HepG2 (cell line): Measurements from ENCODE around the gene STOML2. TPM values are rescaled to one million over a fixed set of nuclear protein-coding genes. Genes with fewer than 3 reads are reported as not detected.

Experiments used
- CSRNP1 ChIP-seq: sonication (generic); formaldehyde crosslinking; IDR thresholded peaks from 2 replicates; pipeline ENCODE4 v1.8.1; 2023; ENCODE audit warnings: mild to moderate bottlenecking, missing genetic modification reagents
- DMAP1 ChIP-seq: IDR thresholded peaks from 2 replicates; pipeline ENCODE4 v1.6.1; 2016
- EP300 ChIP-seq, 3 experiments: sonication (generic) in 1 of 3; formaldehyde crosslinking in 1 of 3; IDR thresholded peaks; 2 replicates each; pipeline versions ENCODE4 v1.5.1 to v1.6.1; 2011 to 2020; ENCODE audit warnings: low read depth in 2 of 3, low read length in 2 of 3, borderline replicate concordance in 1 of 3, improper control_type of control experiment in 1 of 3, mild to moderate bottlenecking in 1 of 3, missing genetic modification reagents in 1 of 3, moderate library complexity in 1 of 3
- NFIB ChIP-seq: sonication (generic); formaldehyde crosslinking; IDR thresholded peaks from 2 replicates; pipeline ENCODE4 v1.9.0; 2021; ENCODE audit warnings: missing genetic modification reagents, mild to moderate bottlenecking, borderline replicate concordance
- PBX3 ChIP-seq: sonication (generic); formaldehyde crosslinking; IDR thresholded peaks from 2 replicates; pipeline ENCODE4 v1.8.1; 2023; ENCODE audit warnings: missing genetic modification reagents, inconsistent platforms, borderline replicate concordance
- POLR2A ChIP-seq, 2 experiments: IDR thresholded peaks; 2 replicates each; pipeline ENCODE4 v1.6.1; 2011; ENCODE audit warnings: low read depth in 2 of 2, low read length in 2 of 2, mild to moderate bottlenecking in 1 of 2, moderate library complexity in 1 of 2; ENCODE audit not compliant: insufficient read depth in 1 of 2
- RFX1 ChIP-seq: fragments of 450-650 bp; IDR thresholded peaks from 2 replicates; pipeline ENCODE4 v1.6.1; 2017
- ZNF251 ChIP-seq: sonication (generic); formaldehyde crosslinking; IDR thresholded peaks from 2 replicates; pipeline ENCODE4 v1.9.0; 2021; ENCODE audit warnings: mild to moderate bottlenecking, missing genetic modification reagents
- ZNF383 ChIP-seq: sonication (generic); formaldehyde crosslinking; IDR thresholded peaks from 2 replicates; pipeline ENCODE4 v1.4.0; 2020; ENCODE audit warnings: missing genetic modification reagents, mild to moderate bottlenecking, borderline replicate concordance
- ZNF543 ChIP-seq: sonication (generic); formaldehyde crosslinking; IDR thresholded peaks from 2 replicates; pipeline ENCODE4 v1.4.0; 2020; ENCODE audit warnings: mild to moderate bottlenecking, missing genetic modification reagents
- ZNF704 ChIP-seq: sonication (generic); formaldehyde crosslinking; IDR thresholded peaks from 2 replicates; pipeline ENCODE4 v1.8.1; 2023; ENCODE audit warnings: mild to moderate bottlenecking, inconsistent platforms, moderate library complexity, missing genetic modification reagents, borderline replicate concordance
- ZNF749 ChIP-seq: sonication (generic); formaldehyde crosslinking; IDR thresholded peaks from 2 replicates; pipeline ENCODE4 v1.8.0; 2022; ENCODE audit warnings: mild to moderate bottlenecking, missing genetic modification reagents, moderate library complexity, borderline replicate concordance
- ZSCAN5A ChIP-seq: sonication (generic); formaldehyde crosslinking; IDR thresholded peaks from 2 replicates; pipeline ENCODE4 v1.8.0; 2022; ENCODE audit warnings: mild to moderate bottlenecking, missing genetic modification reagents, borderline replicate concordance
- polyA plus RNA-seq, 8 experiments: library from polyadenylated mRNA; depleted of rRNA in 3 of 8; stranded (reverse) in 7 of 8; unstranded in 1 of 8; fragments of >200 nt; fragmentation: Illumina TruSeq in 4 of 8; extraction: Trizol in 4 of 8; gene quantifications; 2 replicates each; pipeline versions ENCODE4 v1.2.1 to v1.2.3, GENCODE V29; 2011 to 2016; ENCODE audit warnings: low read depth in 4 of 8, missing spikeins in 1 of 8, mixed read lengths in 1 of 8; ENCODE audit not compliant: insufficient read depth in 1 of 8
- total RNA-seq, 5 experiments: library from RNA; depleted of rRNA; stranded (reverse); fragments of >200 nt; fragmentation: Illumina TruSeq; extraction: Trizol; gene quantifications; 2 replicates each; pipeline ENCODE4 v1.2.3, GENCODE V29; 2016; ENCODE audit warnings: low read depth in 1 of 5
- TF ChIP-seq, protein P1 (sequence below): sonication (generic); formaldehyde crosslinking; IDR thresholded peaks from 2 replicates; pipeline ENCODE4 v1.5.0; 2020; ENCODE audit warnings: mild to moderate bottlenecking, missing genetic modification reagents
- TF ChIP-seq, protein P2 (sequence below): sonication (generic); formaldehyde crosslinking; IDR thresholded peaks from 2 replicates; pipeline ENCODE4 v1.4.0; 2020; ENCODE audit warnings: mild to moderate bottlenecking, missing genetic modification reagents, borderline replicate concordance

Gene STOML2
- total and polyA plus RNA-seq, 2 of the 13 experiments (the other 11 are each of a cell fraction or from before 2014, with no cell fraction given): 245 to 250 TPM

DNA sequence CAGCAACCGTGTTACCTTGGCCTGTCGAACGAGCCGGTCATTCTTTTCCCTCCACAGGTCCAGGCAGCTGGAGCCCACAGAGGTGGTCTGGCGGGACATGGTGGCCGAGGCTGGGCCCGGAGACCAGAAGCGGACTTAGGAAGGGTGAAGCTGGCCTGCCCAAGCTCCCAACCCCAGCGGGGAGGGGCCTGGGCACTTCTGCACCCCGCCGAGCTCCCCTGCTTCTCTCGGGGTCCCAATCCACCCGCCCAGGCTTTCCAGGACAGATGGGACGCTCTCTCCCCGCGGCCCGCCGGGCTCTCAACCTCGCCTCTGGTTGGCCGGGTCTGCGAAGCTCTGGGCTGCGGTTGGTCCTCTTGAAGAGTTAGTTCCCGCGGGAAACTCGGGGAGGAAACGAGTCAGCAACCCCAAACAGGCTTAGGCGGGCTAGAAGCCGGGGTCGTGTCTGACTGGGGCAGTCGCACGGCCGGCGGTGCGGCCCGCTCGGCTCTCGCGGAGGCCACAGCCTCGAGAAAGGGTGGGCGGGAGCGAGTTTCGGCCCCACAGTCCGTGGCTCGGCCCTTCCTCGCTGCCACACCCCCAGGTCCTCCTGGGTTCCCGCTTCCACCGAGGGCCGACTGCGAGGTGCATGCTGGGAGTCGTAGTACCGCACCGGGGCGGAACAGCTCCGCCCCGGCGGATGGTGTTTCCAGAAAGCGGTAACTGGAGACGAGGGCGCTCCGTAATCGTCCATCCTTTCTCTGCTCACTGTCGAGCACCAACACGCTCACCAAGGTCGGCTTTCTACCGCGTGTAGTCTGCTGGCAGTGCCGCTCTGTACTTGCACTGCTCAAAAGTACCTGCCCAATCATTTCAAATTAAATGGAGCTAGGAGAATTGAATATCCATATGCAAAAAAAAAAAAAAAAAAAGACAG is 23.2 kb downstream of the STOML2 start, which contains the start of gene FANCG (continued):
- peak; percentile 72; the same call in 1 of the 2 replicates for TF ChIP-seq ZNF704
- TF ChIP-seq DMAP1 (CRISPR knock-in tag): peak; percentile 79; the same call in 1 of the 2 replicates
- TF ChIP-seq POLR2A (IDR thresholded peaks at IDR 0.05; ENCODE audit: insufficient read depth in 1 of 2, low read depth in 2 of 2, low read length in 2 of 2): peak in 1 of 2 experiments; percentile 47; a peak in 1 of 4 replicates
- TF ChIP-seq ZNF251 (CRISPR knock-in tag): no peak
- TF ChIP-seq PBX3: no peak
- TF ChIP-seq, protein P1, sequence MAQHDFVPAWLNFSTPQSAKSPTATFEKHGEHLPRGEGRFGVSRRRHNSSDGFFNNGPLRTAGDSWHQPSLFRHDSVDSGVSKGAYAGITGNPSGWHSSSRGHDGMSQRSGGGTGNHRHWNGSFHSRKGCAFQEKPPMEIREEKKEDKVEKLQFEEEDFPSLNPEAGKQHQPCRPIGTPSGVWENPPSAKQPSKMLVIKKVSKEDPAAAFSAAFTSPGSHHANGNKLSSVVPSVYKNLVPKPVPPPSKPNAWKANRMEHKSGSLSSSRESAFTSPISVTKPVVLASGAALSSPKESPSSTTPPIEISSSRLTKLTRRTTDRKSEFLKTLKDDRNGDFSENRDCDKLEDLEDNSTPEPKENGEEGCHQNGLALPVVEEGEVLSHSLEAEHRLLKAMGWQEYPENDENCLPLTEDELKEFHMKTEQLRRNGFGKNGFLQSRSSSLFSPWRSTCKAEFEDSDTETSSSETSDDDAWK: no peak
- no peak for TF ChIP-seq RFX1
- no peak for TF ChIP-seq ZNF543 (CRISPR knock-in tag)
- peak; percentile 92 for TF ChIP-seq CSRNP1 (CRISPR knock-in tag)
- TF ChIP-seq ZSCAN5A (CRISPR knock-in tag): peak; percentile 83; the same call in 1 of the 2 replicates
- TF ChIP-seq ZNF383 (CRISPR knock-in tag): no peak
- no peak for TF ChIP-seq EP300 (IDR thresholded peaks at IDR 0.05; ENCODE audit: low read depth in 2 of 2, low read length in 2 of 2)
- TF ChIP-seq EP300 (CRISPR knock-in tag; IDR thresholded peaks at IDR 0.05; ENCODE audit: borderline replicate concordance): no peak
- TF ChIP-seq ZNF749: peak; percentile 82; the same call in 1 of the 2 replicates
- no peak for TF ChIP-seq NFIB (CRISPR knock-in tag)
- TF ChIP-seq, protein P2, sequence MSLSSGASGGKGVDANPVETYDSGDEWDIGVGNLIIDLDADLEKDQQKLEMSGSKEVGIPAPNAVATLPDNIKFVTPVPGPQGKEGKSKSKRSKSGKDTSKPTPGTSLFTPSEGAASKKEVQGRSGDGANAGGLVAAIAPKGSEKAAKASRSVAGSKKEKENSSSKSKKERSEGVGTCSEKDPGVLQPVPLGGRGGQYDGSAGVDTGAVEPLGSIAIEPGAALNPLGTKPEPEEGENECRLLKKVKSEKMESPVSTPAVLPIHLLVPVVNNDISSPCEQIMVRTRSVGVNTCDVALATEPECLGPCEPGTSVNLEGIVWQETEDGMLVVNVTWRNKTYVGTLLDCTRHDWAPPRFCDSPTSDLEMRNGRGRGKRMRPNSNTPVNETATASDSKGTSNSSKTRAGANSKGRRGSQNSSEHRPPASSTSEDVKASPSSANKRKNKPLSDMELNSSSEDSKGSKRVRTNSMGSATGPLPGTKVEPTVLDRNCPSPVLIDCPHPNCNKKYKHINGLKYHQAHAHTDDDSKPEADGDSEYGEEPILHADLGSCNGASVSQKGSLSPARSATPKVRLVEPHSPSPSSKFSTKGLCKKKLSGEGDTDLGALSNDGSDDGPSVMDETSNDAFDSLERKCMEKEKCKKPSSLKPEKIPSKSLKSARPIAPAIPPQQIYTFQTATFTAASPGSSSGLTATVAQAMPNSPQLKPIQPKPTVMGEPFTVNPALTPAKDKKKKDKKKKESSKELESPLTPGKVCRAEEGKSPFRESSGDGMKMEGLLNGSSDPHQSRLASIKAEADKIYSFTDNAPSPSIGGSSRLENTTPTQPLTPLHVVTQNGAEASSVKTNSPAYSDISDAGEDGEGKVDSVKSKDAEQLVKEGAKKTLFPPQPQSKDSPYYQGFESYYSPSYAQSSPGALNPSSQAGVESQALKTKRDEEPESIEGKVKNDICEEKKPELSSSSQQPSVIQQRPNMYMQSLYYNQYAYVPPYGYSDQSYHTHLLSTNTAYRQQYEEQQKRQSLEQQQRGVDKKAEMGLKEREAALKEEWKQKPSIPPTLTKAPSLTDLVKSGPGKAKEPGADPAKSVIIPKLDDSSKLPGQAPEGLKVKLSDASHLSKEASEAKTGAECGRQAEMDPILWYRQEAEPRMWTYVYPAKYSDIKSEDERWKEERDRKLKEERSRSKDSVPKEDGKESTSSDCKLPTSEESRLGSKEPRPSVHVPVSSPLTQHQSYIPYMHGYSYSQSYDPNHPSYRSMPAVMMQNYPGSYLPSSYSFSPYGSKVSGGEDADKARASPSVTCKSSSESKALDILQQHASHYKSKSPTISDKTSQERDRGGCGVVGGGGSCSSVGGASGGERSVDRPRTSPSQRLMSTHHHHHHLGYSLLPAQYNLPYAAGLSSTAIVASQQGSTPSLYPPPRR: no peak
